HepG2 (cell line): ENCODE data around the gene SLC22A31. TPM values are rescaled to one million over a fixed set of nuclear protein-coding genes. Genes with fewer than 3 reads are reported as not detected.
A peak's percentile ranks its signal among the peaks of the same experiment; 100 is the strongest.

Experiments used
- ARNTL ChIP-seq: sonication (generic); formaldehyde crosslinking; IDR thresholded peaks from 2 replicates; pipeline ENCODE4 v1.4.0; 2020; ENCODE audit warnings: mild to moderate bottlenecking, missing genetic modification reagents
- BORCS8-MEF2B ChIP-seq: sonication (generic); formaldehyde crosslinking; IDR thresholded peaks from 2 replicates; pipeline ENCODE4 v1.8.0; 2022; ENCODE audit warnings: mild to moderate bottlenecking, missing genetic modification reagents
- BRD4 ChIP-seq: sonication (generic); formaldehyde crosslinking; IDR thresholded peaks from 2 replicates; pipeline ENCODE4 v1.4.0; 2020; ENCODE audit warnings: missing genetic modification reagents
- IRF1 ChIP-seq: sonication (generic); formaldehyde crosslinking; IDR thresholded peaks from 2 replicates; pipeline ENCODE4 v1.4.0; 2020; ENCODE audit warnings: low read depth, mild to moderate bottlenecking, missing genetic modification reagents
- KDM6A ChIP-seq: IDR thresholded peaks from 2 replicates; pipeline ENCODE4 v1.6.1; 2016; ENCODE audit warnings: low read depth
- KIAA2018 ChIP-seq: sonication (generic); formaldehyde crosslinking; IDR thresholded peaks from 2 replicates; pipeline ENCODE4 v1.5.0; 2020; ENCODE audit warnings: mild to moderate bottlenecking, missing genetic modification reagents, borderline replicate concordance
- KLF11 ChIP-seq: IDR thresholded peaks from 2 replicates; pipeline ENCODE4 v1.6.1; 2016; ENCODE audit warnings: missing compliant biosample characterization
- MYC ChIP-seq: sonication (generic); formaldehyde crosslinking; IDR thresholded peaks from 2 replicates; pipeline ENCODE4 v1.9.0; 2021; ENCODE audit warnings: missing genetic modification reagents, borderline replicate concordance
- NCOA1 ChIP-seq: sonication (generic); formaldehyde crosslinking; IDR thresholded peaks from 2 replicates; pipeline ENCODE4 v1.9.0; 2021; ENCODE audit warnings: missing genetic modification reagents
- NKX3-1 ChIP-seq: sonication (generic); formaldehyde crosslinking; IDR thresholded peaks from 2 replicates; pipeline ENCODE4 v1.5.0; 2020; ENCODE audit warnings: missing genetic modification reagents
- POLR2A ChIP-seq, 2 experiments: IDR thresholded peaks; 2 replicates each; pipeline ENCODE4 v1.6.1; 2011; ENCODE audit warnings: low read depth in 2 of 2, low read length in 2 of 2, mild to moderate bottlenecking in 1 of 2, moderate library complexity in 1 of 2; ENCODE audit not compliant: insufficient read depth in 1 of 2
- PRMT3 ChIP-seq: sonication (generic); formaldehyde crosslinking; IDR thresholded peaks from 2 replicates; pipeline ENCODE4 v1.8.1; 2022; ENCODE audit warnings: low read depth, mild to moderate bottlenecking, moderate library complexity, missing genetic modification reagents, borderline replicate concordance
- TGIF2 ChIP-seq: IDR thresholded peaks from 2 replicates; pipeline ENCODE4 v1.6.1; 2016; ENCODE audit warnings: control low read depth, missing compliant biosample characterization
- ZNF512 ChIP-seq: sonication (generic); formaldehyde crosslinking; IDR thresholded peaks from 2 replicates; pipeline ENCODE4 v1.4.0; 2020; ENCODE audit warnings: mild to moderate bottlenecking, missing genetic modification reagents
- ZNF546 ChIP-seq: sonication (generic); formaldehyde crosslinking; conservative IDR thresholded peaks from 2 replicates; pipeline ENCODE4 v1.8.1; 2023; ENCODE audit warnings: mild to moderate bottlenecking, missing genetic modification reagents
- ZNF569 ChIP-seq: sonication (generic); formaldehyde crosslinking; IDR thresholded peaks from 2 replicates; pipeline ENCODE4 v1.5.0; 2020; ENCODE audit warnings: mild to moderate bottlenecking, missing genetic modification reagents, moderate library complexity, borderline replicate concordance
- ZNF619 ChIP-seq: sonication (generic); formaldehyde crosslinking; IDR thresholded peaks from 2 replicates; pipeline ENCODE4 v1.4.0; 2020; ENCODE audit warnings: mild to moderate bottlenecking, missing genetic modification reagents
- ZNF670 ChIP-seq: sonication (generic); formaldehyde crosslinking; IDR thresholded peaks from 2 replicates; pipeline ENCODE4 v1.8.0; 2022; ENCODE audit warnings: mild to moderate bottlenecking, missing genetic modification reagents, borderline replicate concordance
- ZNF740 ChIP-seq: sonication (generic); formaldehyde crosslinking; IDR thresholded peaks from 2 replicates; pipeline ENCODE4 v1.4.0; 2020; ENCODE audit warnings: missing genetic modification reagents
- ZSCAN12 ChIP-seq: sonication (generic); formaldehyde crosslinking; IDR thresholded peaks from 2 replicates; pipeline ENCODE4 v1.9.0; 2021; ENCODE audit warnings: mild to moderate bottlenecking, missing genetic modification reagents
- ZSCAN9 ChIP-seq: IDR thresholded peaks from 2 replicates; pipeline ENCODE4 v1.6.1; 2016; ENCODE audit warnings: borderline replicate concordance
- polyA plus RNA-seq, 8 experiments: library from polyadenylated mRNA; depleted of rRNA in 3 of 8; stranded (reverse) in 7 of 8; unstranded in 1 of 8; fragments of >200 nt; fragmentation: Illumina TruSeq in 4 of 8; extraction: Trizol in 4 of 8; gene quantifications; 2 replicates each; pipeline versions ENCODE4 v1.2.1 to v1.2.3, GENCODE V29; 2011 to 2016; ENCODE audit warnings: low read depth in 4 of 8, missing spikeins in 1 of 8, mixed read lengths in 1 of 8; ENCODE audit not compliant: insufficient read depth in 1 of 8
- total RNA-seq, 5 experiments: library from RNA; depleted of rRNA; stranded (reverse); fragments of >200 nt; fragmentation: Illumina TruSeq; extraction: Trizol; gene quantifications; 2 replicates each; pipeline ENCODE4 v1.2.3, GENCODE V29; 2016; ENCODE audit warnings: low read depth in 1 of 5

The SLC22A31 gene
- total and polyA plus RNA-seq, 2 of the 13 experiments (the other 11 are each of a cell fraction or from before 2014, with no cell fraction given): 67.3 to 83.3 TPM

- 0 out of 2 replicates have a peak, but pooled peaks have one; percentile 35 for TF ChIP-seq ZNF512 (CRISPR knock-in tag)
- no peak for TF ChIP-seq NCOA1 (CRISPR knock-in tag)
- TF ChIP-seq IRF1: no peak
- 0 out of 2 replicates have a peak, but pooled peaks have one; percentile 32 for TF ChIP-seq KDM6A (CRISPR knock-in tag)
- TF ChIP-seq BRD4 (CRISPR knock-in tag): peak; percentile 6; the same call in 1 of the 2 replicates
- TF ChIP-seq NKX3-1 (CRISPR knock-in tag): peak; percentile 57; the same call in 1 of the 2 replicates
- no peak for TF ChIP-seq PRMT3 (CRISPR knock-in tag)
- TF ChIP-seq ARNTL (CRISPR knock-in tag): peak; percentile 14; the same call in 1 of the 2 replicates
- TF ChIP-seq ZNF670 (CRISPR knock-in tag): no peak
- TF ChIP-seq BORCS8-MEF2B (CRISPR knock-in tag): no peak
- TF ChIP-seq TGIF2 (CRISPR knock-in tag): peak; percentile 68; the same call in 1 of the 2 replicates
- peak; percentile 5; the same call in 1 of the 2 replicates for TF ChIP-seq ZNF740 (CRISPR knock-in tag)
- peak; percentile 27; the same call in 1 of the 2 replicates for TF ChIP-seq ZSCAN9
- TF ChIP-seq KIAA2018: no peak
- TF ChIP-seq POLR2A (IDR thresholded peaks at IDR 0.05; ENCODE audit: insufficient read depth in 1 of 2, low read depth in 2 of 2, low read length in 2 of 2): peak in 1 of 2 experiments; percentile 46; a peak in 2 of 4 replicates
- TF ChIP-seq ZNF546: no peak
- no peak for TF ChIP-seq ZNF569
- no peak for TF ChIP-seq ZSCAN12 (CRISPR knock-in tag)
- peak; percentile 78; the same call in 1 of the 2 replicates for TF ChIP-seq MYC (CRISPR knock-in tag)
- TF ChIP-seq ZNF619 (CRISPR knock-in tag): 0 out of 2 replicates have a peak, but pooled peaks have one; percentile 6
- TF ChIP-seq KLF11: no peak
Measured at GRCh38 chr16:89246383-89246902, 46.1 kb upstream of the SLC22A31 start (continued).
